A549 (cell line): Measurements from ENCODE around the gene CD83. TPM values are rescaled to one million over a fixed set of nuclear protein-coding genes. Genes with fewer than 3 reads are reported as not detected.

Experiments
- ATAC-seq, 2 experiments: fragments of 200-7000 bp in 1 of 2; fragments of >200 bp in 1 of 2; cut with Nextera tagmentation in 1 of 2; cut with Tn5 transposase in 1 of 2; 3 replicates each; pipeline versions ENCODE4 v1.8.0 to v1.9.1; 2018 to 2020; ENCODE audit warnings: mild to moderate bottlenecking in 1 of 2, moderate library complexity in 1 of 2
- CTCF ChIA-PET: fragments of 300-600 bp; sonication (Branson Sonifier 250); formaldehyde crosslinking; extraction: SDS; loops from one replicate; lab custom pipeline; 2021; ENCODE audit warnings: antibody characterized with exemption, inconsistent platforms; lab: Yijun Ruan, JAX
- POLR2A ChIA-PET: fragments of 350-600 bp; formaldehyde crosslinking; extraction: SDS; loops from one replicate; lab custom pipeline; 2021; ENCODE audit warnings: antibody characterized with exemption, inconsistent platforms; lab: Yijun Ruan, JAX
- DNase-seq, 2 experiments: peaks; one replicate each; pipeline versions ENCODE4 v3.0.0 to v3.0.0-alpha.2; 2011 to 2016; ENCODE audit warnings: low read depth in 1 of 2, low spot score in 1 of 2
- FAIRE-seq: peaks from 2 replicates; lab custom pipeline; 2011; peaks lifted over from hg19 to GRCh38; lab: Jason Lieb, UNC
- H3K27ac ChIP-seq, 2 experiments: fragments of >200 bp; sonication (Bioruptor Twin); formaldehyde crosslinking; 3 replicates each; pipeline ENCODE4 v1.5.1; 2016 to 2017
- H3K4me1 ChIP-seq: fragments of >200 bp; sonication (Bioruptor Twin); formaldehyde crosslinking; 3 replicates; pipeline ENCODE4 v1.6.1; 2016
- H3K4me2 ChIP-seq: fragments of >200 bp; sonication (Bioruptor Twin); formaldehyde crosslinking; 3 replicates; pipeline ENCODE4 v1.6.1; 2016
- H3K4me3 ChIP-seq: fragments of >200 bp; sonication (Bioruptor Twin); formaldehyde crosslinking; 3 replicates; pipeline ENCODE4 v1.5.1; 2016
- H3K9me3 ChIP-seq: fragments of >200 bp; sonication (Bioruptor Twin); formaldehyde crosslinking; 3 replicates; pipeline ENCODE4 v1.6.1; 2016
- BHLHE40 ChIP-seq: IDR thresholded peaks from 2 replicates; pipeline ENCODE4 v1.6.1; 2012; ENCODE audit warnings: low read depth, low read length, inconsistent platforms
- CHD4 ChIP-seq: fragments of 200-600 bp; sonication (generic); IDR thresholded peaks from 2 replicates; pipeline ENCODE4 v1.6.1; 2016; ENCODE audit warnings: antibody characterized with exemption, mild to moderate bottlenecking, borderline replicate concordance
- EHMT2 ChIP-seq: fragments of 200-600 bp; sonication (generic); IDR thresholded peaks from 2 replicates; pipeline ENCODE4 v1.6.1; 2016; ENCODE audit warnings: antibody characterized with exemption, low read depth, mild to moderate bottlenecking, moderate library complexity
- ESRRA ChIP-seq: fragments of 150-350 bp; IDR thresholded peaks from 2 replicates; pipeline ENCODE4 v1.6.1; 2014; ENCODE audit warnings: mild to moderate bottlenecking, low read length, borderline replicate concordance
- FOSB ChIP-seq: fragments of 250-450 bp; sonication (Bioruptor Pico); IDR thresholded peaks from 2 replicates; pipeline ENCODE4 v1.5.0; 2020; ENCODE audit warnings: mild to moderate bottlenecking, moderate library complexity
- FOSL2 ChIP-seq, 2 experiments: fragments of 450-650 bp in 1 of 2; fragments of >200 bp in 1 of 2; sonication (Bioruptor Twin) in 1 of 2; formaldehyde crosslinking; IDR thresholded peaks; 2 replicates each; pipeline versions ENCODE4 v1.5.0 to v1.6.1; 2016 to 2020; ENCODE audit warnings: mild to moderate bottlenecking in 1 of 2, moderate library complexity in 1 of 2
- HOXA7 ChIP-seq: fragments of 250-450 bp; sonication (Bioruptor Pico); IDR thresholded peaks from 2 replicates; pipeline ENCODE4 v1.5.0; 2020; ENCODE audit warnings: mild to moderate bottlenecking, moderate library complexity
- JUN ChIP-seq, 2 experiments: fragments of >200 bp; sonication (Bioruptor Twin); formaldehyde crosslinking; IDR thresholded peaks; 2 replicates in 1 of 2; 3 replicates in 1 of 2; pipeline ENCODE4 v1.6.1; 2016 to 2017
- JUNB ChIP-seq: fragments of >200 bp; sonication (Bioruptor Twin); formaldehyde crosslinking; IDR thresholded peaks from 2 replicates; pipeline ENCODE4 v1.6.1; 2016
- KDM1A ChIP-seq: fragments of 200-600 bp; sonication (generic); IDR thresholded peaks from 2 replicates; pipeline ENCODE4 v1.6.1; 2016; ENCODE audit warnings: low read depth, mild to moderate bottlenecking
- MYC ChIP-seq: IDR thresholded peaks from 2 replicates; pipeline ENCODE4 v1.6.1; 2012; ENCODE audit warnings: mild to moderate bottlenecking, inconsistent platforms, low read length, improper control_type of control experiment, borderline replicate concordance
- NPAS2 ChIP-seq: fragments of 250-450 bp; sonication (Bioruptor Pico); IDR thresholded peaks from 2 replicates; pipeline ENCODE4 v1.8.0; 2022; ENCODE audit warnings: mild to moderate bottlenecking, moderate library complexity, borderline replicate concordance
- NR3C1 ChIP-seq: fragments of >200 bp; sonication (Bioruptor Twin); formaldehyde crosslinking; IDR thresholded peaks from 3 replicates; pipeline ENCODE4 v1.6.1; 2017
- PBX3 ChIP-seq: IDR thresholded peaks from 2 replicates; pipeline ENCODE4 v1.6.1; 2012
- POLR2A ChIP-seq: IDR thresholded peaks from 2 replicates; pipeline ENCODE4 v1.6.1; 2012; ENCODE audit warnings: mild to moderate bottlenecking, low read length
- RAD21 ChIP-seq, 2 experiments: fragments of >200 bp in 1 of 2; sonication (Bioruptor Twin) in 1 of 2; formaldehyde crosslinking in 1 of 2; IDR thresholded peaks in 1 of 2; conservative IDR thresholded peaks in 1 of 2; 2 replicates in 1 of 2; 3 replicates in 1 of 2; pipeline ENCODE4 v1.6.1; 2012 to 2018; ENCODE audit warnings: inconsistent platforms in 1 of 2
- RARB ChIP-seq: fragments of 250-450 bp; sonication (Bioruptor Pico); IDR thresholded peaks from 2 replicates; pipeline ENCODE4 v1.8.0; 2021; ENCODE audit warnings: mild to moderate bottlenecking, moderate library complexity
- REST ChIP-seq: fragments of 200-600 bp; sonication (generic); IDR thresholded peaks from 2 replicates; pipeline ENCODE4 v1.6.1; 2016; ENCODE audit warnings: antibody characterized with exemption, mild to moderate bottlenecking, moderate library complexity
- RFX5 ChIP-seq: fragments of 450-650 bp; IDR thresholded peaks from 2 replicates; pipeline ENCODE4 v1.7.1; 2014; ENCODE audit warnings: antibody characterized with exemption, mild to moderate bottlenecking, moderate library complexity
- TP53 ChIP-seq: fragments of 250-450 bp; sonication (Bioruptor Pico); IDR thresholded peaks from 2 replicates; pipeline ENCODE4 v1.5.0; 2021; ENCODE audit warnings: mild to moderate bottlenecking, moderate library complexity
- WGBS: methylation state at CpG from one replicate; pipeline ENCODE4 v1.1.6; 2017; ENCODE audit errors: missing lambda C conversion rate; 5-methylcytosine and 5-hydroxymethylcytosine counted together
- polyA plus RNA-seq, 4 experiments: library from polyadenylated mRNA; depleted of rRNA in 3 of 4; stranded (reverse); fragments of >200 nt; fragmentation: RNase III in 1 of 4; extraction: RNeasy Plus Mini Kit Qiagen cat#74134 plus additional on column Dnase treatment in 1 of 4; gene quantifications; 2 replicates in 3 of 4; 3 replicates in 1 of 4; pipeline ENCODE4 v1.2.3, GENCODE V29; 2011 to 2017
- TF ChIP-seq, protein P1 (sequence below): fragments of 150-350 bp; IDR thresholded peaks from 2 replicates; pipeline ENCODE4 v1.6.1; 2014; ENCODE audit warnings: low read depth, mild to moderate bottlenecking, low read length

CD83 gene
- polyA plus RNA-seq, 2 of the 4 experiments (the other 2 are of a cell fraction): 0.79 to 0.94 TPM

- H3K4me2 ChIP-seq: no peak overlapping the region
- no peaks in the 10 kb centered on the region for H3K4me1 ChIP-seq
- H3K9me3 ChIP-seq: no peaks in the 10 kb centered on the region
- CTCF ChIA-PET: interaction anchor here (1.1 to 1.4 kb wide), 2 partner anchors 13 to 20 kb away, joined by 3 to 7 read pairs; no protein-coding TSS in a partner anchor
- TF ChIP-seq BHLHE40: no peak
- TF ChIP-seq, all 56 proteins: peak for 0
- WGBS: 74% methylated on average over 10 of the region's 10 CpGs
- FAIRE-seq (no peak), DNase-seq (no peak), ATAC-seq (no peak)
- POLR2A ChIA-PET: no interaction called here
- no peak overlapping the region for H3K4me3 ChIP-seq
- no peak overlapping the region for H3K27ac ChIP-seq
These were observed 14.8 kb downstream of the CD83 start for GRCh38 chr6:14132244-14132920.

DNA sequence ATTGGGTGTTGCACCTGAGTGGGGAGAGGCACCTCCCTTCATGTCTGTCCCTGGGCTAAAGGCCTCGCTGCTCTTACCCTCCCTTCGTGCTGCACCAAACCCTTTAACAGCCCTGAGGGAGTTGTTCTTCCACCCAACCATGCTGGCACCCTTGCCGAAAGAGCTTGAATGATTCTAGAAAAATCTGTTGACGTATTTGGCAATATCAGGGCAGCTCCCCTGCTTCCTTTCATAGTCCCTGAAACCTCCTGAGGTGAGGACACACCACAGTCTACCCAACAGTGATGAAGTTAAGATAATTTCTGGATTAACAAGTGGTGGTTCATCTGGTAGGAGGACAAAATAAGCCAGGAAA, 15.3 kb downstream of the CD83 start:
- Histone ChIP-seq H3K27ac (no peak overlapping the region), H3K4me1 (no peaks in the 10 kb centered on the region), H3K4me2 (no peak overlapping the region), H3K4me3 (no peak overlapping the region), H3K9me3 (no peaks in the 10 kb centered on the region)
- DNase-seq: no peak
- FAIRE-seq: no peak
- CTCF ChIA-PET: interaction anchor here (1.1 to 1.4 kb wide), 2 partner anchors 12 to 19 kb away, joined by 3 to 7 read pairs; no protein-coding TSS in a partner anchor
- POLR2A ChIA-PET: no interaction called here
- no peak for ATAC-seq
- 40% methylated on average over 1 of the region's 4 CpGs for WGBS
- TF ChIP-seq TP53 (CRISPR knock-in tag): no peak
- no peak for TF ChIP-seq ESRRA
- TF ChIP-seq JUN (IDR thresholded peaks at IDR 0.05): no peak
- no peak for TF ChIP-seq EHMT2
- no peak for TF ChIP-seq PBX3
- TF ChIP-seq KDM1A: no peak
- no peak for TF ChIP-seq HOXA7 (CRISPR knock-in tag)
- TF ChIP-seq NPAS2 (CRISPR knock-in tag): no peak
- TF ChIP-seq FOSL2 (IDR thresholded peaks at IDR 0.05): no peak
- no peak for TF ChIP-seq FOSL2 (CRISPR knock-in tag; IDR thresholded peaks at IDR 0.05)
- TF ChIP-seq JUNB: no peak
- TF ChIP-seq CHD4: no peak
- TF ChIP-seq, protein P1, sequence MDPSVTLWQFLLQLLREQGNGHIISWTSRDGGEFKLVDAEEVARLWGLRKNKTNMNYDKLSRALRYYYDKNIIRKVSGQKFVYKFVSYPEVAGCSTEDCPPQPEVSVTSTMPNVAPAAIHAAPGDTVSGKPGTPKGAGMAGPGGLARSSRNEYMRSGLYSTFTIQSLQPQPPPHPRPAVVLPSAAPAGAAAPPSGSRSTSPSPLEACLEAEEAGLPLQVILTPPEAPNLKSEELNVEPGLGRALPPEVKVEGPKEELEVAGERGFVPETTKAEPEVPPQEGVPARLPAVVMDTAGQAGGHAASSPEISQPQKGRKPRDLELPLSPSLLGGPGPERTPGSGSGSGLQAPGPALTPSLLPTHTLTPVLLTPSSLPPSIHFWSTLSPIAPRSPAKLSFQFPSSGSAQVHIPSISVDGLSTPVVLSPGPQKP: no peak
- TF ChIP-seq NR3C1: no peak
- TF ChIP-seq FOSB (CRISPR knock-in tag): no peak
- TF ChIP-seq POLR2A: no peak
- TF ChIP-seq RAD21 (conservative IDR thresholded peaks at IDR 0.05 in 1 of 2, IDR thresholded peaks at IDR 0.05 in 1 of 2): no peak
- no peak for TF ChIP-seq REST
- no peak for TF ChIP-seq RARB
- TF ChIP-seq RFX5: no peak
- no peak for TF ChIP-seq MYC
